ENCODE data around the gene GUCY2C.
"Not testable (repeated sequence)": the region's sequence is repeated elsewhere in the genome, so short reads cannot be mapped to it uniquely, and the experiment has no call there.

The GUCY2C gene

GRCh38 chr12:14682231-14682630 is 14.2 kb downstream of the GUCY2C start:
- not testable (repeated sequence) for DNase-seq (ENCODE audit: low read depth in 2 of 2)

GRCh38 chr12:14681625-14682024 is 14.8 kb downstream of the GUCY2C start:
- DNase-seq (ENCODE audit: low read depth in 2 of 2): no peak

GRCh38 chr12:14681190-14681589 is 15.2 kb downstream of the GUCY2C start:
- DNase-seq (ENCODE audit: low read depth in 2 of 2): no peak

- DNase-seq (ENCODE audit: low read depth in 2 of 2): no peak
Observed at GRCh38 chr12:14678547-14679150, 17.8 kb downstream of the GUCY2C start.

GRCh38 chr12:14668591-14668990 is 27.8 kb downstream of the GUCY2C start:
- no peak for DNase-seq (ENCODE audit: low read depth in 2 of 2)

- no peak for DNase-seq (ENCODE audit: low read depth in 2 of 2)
Observed at GRCh38 chr12:14665354-14666348, 30.7 kb downstream of the GUCY2C start.

GRCh38 chr12:14664434-14665023 is 31.9 kb downstream of the GUCY2C start:
- peak in 1 of 2 donors; percentile 14 for DNase-seq (ENCODE audit: low read depth in 2 of 2)

GRCh38 chr12:14663002-14663401 is 33.4 kb downstream of the GUCY2C start:
- no peak for DNase-seq (ENCODE audit: low read depth in 2 of 2)

GRCh38 chr12:14656846-14657245 is 39.6 kb downstream of the GUCY2C start:
- DNase-seq (ENCODE audit: low read depth in 2 of 2): no peak

GRCh38 chr12:14655284-14655683 is 41.1 kb downstream of the GUCY2C start:
- no peak for DNase-seq (ENCODE audit: low read depth in 2 of 2)

- no peak for DNase-seq (ENCODE audit: low read depth in 2 of 2)
Observed at GRCh38 chr12:14654842-14655241, 41.6 kb downstream of the GUCY2C start.

- DNase-seq (ENCODE audit: low read depth in 2 of 2): no peak
Observed at GRCh38 chr12:14654416-14654815, 42.0 kb downstream of the GUCY2C start.

GRCh38 chr12:14652483-14652882 is 43.9 kb downstream of the GUCY2C start:
- no peak for DNase-seq (ENCODE audit: low read depth in 2 of 2)

GRCh38 chr12:14651371-14651770 is 45.0 kb downstream of the GUCY2C start:
- no peak for DNase-seq (ENCODE audit: low read depth in 2 of 2)

- no peak for DNase-seq (ENCODE audit: low read depth in 2 of 2)
Observed at GRCh38 chr12:14650789-14651188, 45.6 kb downstream of the GUCY2C start.

- DNase-seq (ENCODE audit: low read depth in 2 of 2): no peak
Observed at GRCh38 chr12:14647028-14647750, 49.2 kb downstream of the GUCY2C start.

- DNase-seq (ENCODE audit: low read depth in 2 of 2): no peak
Observed at GRCh38 chr12:14643251-14643650, 53.1 kb downstream of the GUCY2C start.

GRCh38 chr12:14638066-14638465 is 58.3 kb downstream of the GUCY2C start:
- no peak for DNase-seq (ENCODE audit: low read depth in 2 of 2)

- DNase-seq (ENCODE audit: low read depth in 2 of 2): no peak
Observed at GRCh38 chr12:14635776-14636175, 60.6 kb downstream of the GUCY2C start.

- DNase-seq (ENCODE audit: low read depth in 2 of 2): no peak
Observed at GRCh38 chr12:14630793-14631192, 65.6 kb downstream of the GUCY2C start.

- peak; percentile 37 to 44 for DNase-seq (ENCODE audit: low read depth in 2 of 2)
Observed at GRCh38 chr12:14629832-14630710, 66.3 kb downstream of the GUCY2C start.

All from stimulated activated CD4-positive, alpha-beta T cell treated with anti-CD3 and anti-CD28 coated beads, Interleukin-4, amount 100 ng/mL, for 48 hours (primary cell).